WERI-Rb-1 (cell line): ENCODE data around the gene MAGI1.

ENCODE experiments used
- DNase-seq: peaks from one replicate; pipeline ENCODE4 v3.0.0-alpha.2; 2020
- H3K27ac ChIP-seq: fragments of 250-450 bp; sonication (Bioruptor Pico); 2 replicates; pipeline ENCODE4 v1.5.1; 2020; ENCODE audit warnings: mild to moderate bottlenecking, moderate library complexity
- H3K27me3 ChIP-seq: fragments of 250-450 bp; sonication (Bioruptor Pico); 2 replicates; pipeline ENCODE4 v1.5.1; 2021; ENCODE audit warnings: mild to moderate bottlenecking, low read depth, moderate library complexity; ENCODE audit not compliant: insufficient read depth, severe bottlenecking
- H3K36me3 ChIP-seq: fragments of 250-450 bp; sonication (Bioruptor Pico); 2 replicates; pipeline ENCODE4 v1.5.1; 2020; ENCODE audit warnings: mild to moderate bottlenecking, moderate library complexity
- H3K4me3 ChIP-seq: 2 replicates; pipeline ENCODE4 v1.5.1; 2011; ENCODE audit warnings: low read depth, mild to moderate bottlenecking, control low read depth, low read length
- H3K9me3 ChIP-seq: fragments of 250-450 bp; sonication (Bioruptor Pico); 2 replicates; pipeline ENCODE4 v1.5.1; 2021; ENCODE audit warnings: mild to moderate bottlenecking, moderate library complexity; ENCODE audit not compliant: severe bottlenecking
- CTCF ChIP-seq: IDR thresholded peaks from 2 replicates; pipeline ENCODE4 v1.5.1; 2011; ENCODE audit warnings: low read depth, mild to moderate bottlenecking, control low read depth, inconsistent platforms, low read length

Gene MAGI1

GRCh38 chr3:65439641-65440284, 599.0 kb downstream of the MAGI1 start:
- DNase-seq = peak; percentile 68
- Histone ChIP-seq H3K36me3 (peaks cover 10% of the 10 kb centered on the region), H3K9me3 (no peaks in the 10 kb centered on the region), H3K4me3 (no peak overlapping the region), H3K27ac (no peak overlapping the region), H3K27me3 (no peaks in the 10 kb centered on the region)
- TF ChIP-seq CTCF = peak; percentile 83

DNA sequence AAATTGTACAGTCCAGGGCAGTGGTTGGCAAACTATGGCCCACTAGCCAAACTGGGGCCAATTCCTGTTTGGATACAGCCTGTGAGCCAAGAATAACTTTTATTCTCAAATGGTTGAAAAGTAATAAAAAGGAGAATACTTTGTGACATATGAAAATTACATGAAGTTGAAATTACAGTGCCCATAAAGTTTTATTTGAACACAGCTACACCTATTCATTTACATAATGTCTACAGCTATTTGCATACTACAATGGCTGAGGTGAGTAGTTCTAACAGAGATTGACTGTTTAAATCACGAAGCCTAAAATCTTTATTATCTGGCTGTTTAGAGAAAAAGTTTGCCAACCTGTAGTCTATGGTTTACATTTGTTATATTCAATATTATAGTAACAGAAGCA, 600.1 kb downstream of the MAGI1 start:
- no peak for DNase-seq
- H3K9me3 ChIP-seq = no peaks in the 10 kb centered on the region
- TF ChIP-seq CTCF = no peak
- H3K4me3 ChIP-seq = no peak overlapping the region
- H3K36me3 ChIP-seq = peaks cover 13% of the 10 kb centered on the region
- no peaks in the 10 kb centered on the region for H3K27me3 ChIP-seq
- no peak overlapping the region for H3K27ac ChIP-seq

DNA sequence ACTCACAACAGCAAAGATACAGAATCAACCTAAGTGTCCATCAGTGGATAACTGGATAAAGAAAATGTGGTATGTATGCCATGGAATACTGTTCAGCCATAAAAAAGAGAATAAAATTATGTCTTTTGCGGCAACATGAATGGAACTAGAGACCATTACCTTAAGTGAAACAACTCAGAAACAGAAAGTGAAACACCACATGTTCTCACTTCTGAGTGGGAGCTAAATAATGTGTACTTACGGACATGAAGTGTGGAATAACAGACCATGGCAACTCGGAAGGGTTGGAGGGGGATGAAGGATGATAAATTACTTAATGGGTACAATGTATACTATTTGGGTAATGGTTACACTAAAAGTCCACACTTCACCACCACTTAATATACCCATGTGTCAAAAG, 600.6 kb downstream of the MAGI1 start:
- no peak overlapping the region for H3K4me3 ChIP-seq

GRCh38 chr3:65436580-65436979, 602.1 kb downstream of the MAGI1 start:
- Histone ChIP-seq H3K27me3 (no peaks in the 10 kb centered on the region), H3K27ac (no peak overlapping the region), H3K36me3 (peaks cover 17% of the 10 kb centered on the region), H3K4me3 (no peak overlapping the region), H3K9me3 (no peaks in the 10 kb centered on the region)
- peak; percentile 75 for TF ChIP-seq CTCF
- DNase-seq = peak; percentile 54

More for the DNA sequence above, 600.6 kb downstream of the MAGI1 start:
- H3K36me3 ChIP-seq = peaks cover 13% of the 10 kb centered on the region
- DNase-seq = no peak
- H3K27ac ChIP-seq = no peak overlapping the region
- TF ChIP-seq CTCF = no peak
- H3K27me3 ChIP-seq = no peaks in the 10 kb centered on the region
- H3K9me3 ChIP-seq = no peaks in the 10 kb centered on the region

- Histone ChIP-seq H3K9me3 (no peaks in the 10 kb centered on the region), H3K27ac (no peak overlapping the region), H3K36me3 (peaks cover 30% of the 10 kb centered on the region), H3K27me3 (no peaks in the 10 kb centered on the region), H3K4me3 (no peak overlapping the region)
- no peak for TF ChIP-seq CTCF
- no peak for DNase-seq
Observed at GRCh38 chr3:65433480-65433879, 605.2 kb downstream of the MAGI1 start.
